Measurements from ENCODE around the gene PRICKLE3.
A peak's percentile ranks its signal among the peaks of the same experiment; 100 is the strongest.

PRICKLE3 gene, protein sequence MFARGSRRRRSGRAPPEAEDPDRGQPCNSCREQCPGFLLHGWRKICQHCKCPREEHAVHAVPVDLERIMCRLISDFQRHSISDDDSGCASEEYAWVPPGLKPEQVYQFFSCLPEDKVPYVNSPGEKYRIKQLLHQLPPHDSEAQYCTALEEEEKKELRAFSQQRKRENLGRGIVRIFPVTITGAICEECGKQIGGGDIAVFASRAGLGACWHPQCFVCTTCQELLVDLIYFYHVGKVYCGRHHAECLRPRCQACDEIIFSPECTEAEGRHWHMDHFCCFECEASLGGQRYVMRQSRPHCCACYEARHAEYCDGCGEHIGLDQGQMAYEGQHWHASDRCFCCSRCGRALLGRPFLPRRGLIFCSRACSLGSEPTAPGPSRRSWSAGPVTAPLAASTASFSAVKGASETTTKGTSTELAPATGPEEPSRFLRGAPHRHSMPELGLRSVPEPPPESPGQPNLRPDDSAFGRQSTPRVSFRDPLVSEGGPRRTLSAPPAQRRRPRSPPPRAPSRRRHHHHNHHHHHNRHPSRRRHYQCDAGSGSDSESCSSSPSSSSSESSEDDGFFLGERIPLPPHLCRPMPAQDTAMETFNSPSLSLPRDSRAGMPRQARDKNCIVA

DNA sequence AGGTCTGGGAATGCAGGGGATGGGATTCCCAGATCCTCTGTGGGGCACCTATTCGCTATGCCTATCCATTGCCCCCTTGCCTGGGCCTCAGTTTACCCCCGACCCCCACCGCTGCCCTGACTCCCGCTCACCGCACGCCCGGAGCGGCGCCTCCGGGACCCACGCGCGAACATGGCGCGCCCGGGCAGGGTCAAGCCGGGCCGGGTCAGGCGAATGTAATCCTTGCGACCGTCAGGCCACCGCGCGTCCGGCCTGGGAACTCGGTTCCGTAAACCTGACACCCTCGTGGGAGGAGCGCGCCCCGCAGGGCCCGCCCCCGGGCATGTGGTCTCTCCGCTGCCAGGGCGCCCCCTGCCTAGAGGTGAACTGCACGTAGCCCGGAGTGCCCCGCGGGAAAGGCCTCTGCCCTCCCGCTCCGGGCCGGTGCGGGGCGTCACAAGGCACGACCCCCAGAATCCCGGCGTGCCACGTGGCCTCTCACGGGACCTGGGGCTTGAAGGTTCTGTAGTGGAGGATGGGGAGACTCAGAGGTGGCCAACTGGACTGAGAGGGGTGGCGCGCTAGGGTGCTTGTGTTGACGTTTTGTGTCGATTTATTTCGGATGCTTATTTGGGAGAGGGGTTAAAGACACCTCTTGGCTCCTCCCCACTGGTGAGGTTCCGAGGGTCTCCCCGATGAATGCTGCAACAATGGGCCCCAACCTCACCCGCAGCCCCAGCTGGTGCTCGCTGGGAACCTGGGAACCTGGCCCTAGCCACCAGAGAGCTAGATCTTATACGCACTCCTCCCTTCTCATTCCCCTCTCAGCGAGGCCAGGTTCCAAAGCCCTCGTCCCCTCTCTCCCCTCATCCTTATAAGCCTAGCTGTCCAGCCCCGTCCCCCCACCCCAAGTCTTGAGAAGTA lies at the start of gene PRICKLE3:
Gene PRICKLE3 (minus strand): TSS at position 249 of the 903 bp plus-strand sequence. CDS start 76 bp downstream, at position 173.
- DNase-seq (ENCODE audit: low read depth in 2 of 2) = peak; percentile 47 to 60

DNA sequence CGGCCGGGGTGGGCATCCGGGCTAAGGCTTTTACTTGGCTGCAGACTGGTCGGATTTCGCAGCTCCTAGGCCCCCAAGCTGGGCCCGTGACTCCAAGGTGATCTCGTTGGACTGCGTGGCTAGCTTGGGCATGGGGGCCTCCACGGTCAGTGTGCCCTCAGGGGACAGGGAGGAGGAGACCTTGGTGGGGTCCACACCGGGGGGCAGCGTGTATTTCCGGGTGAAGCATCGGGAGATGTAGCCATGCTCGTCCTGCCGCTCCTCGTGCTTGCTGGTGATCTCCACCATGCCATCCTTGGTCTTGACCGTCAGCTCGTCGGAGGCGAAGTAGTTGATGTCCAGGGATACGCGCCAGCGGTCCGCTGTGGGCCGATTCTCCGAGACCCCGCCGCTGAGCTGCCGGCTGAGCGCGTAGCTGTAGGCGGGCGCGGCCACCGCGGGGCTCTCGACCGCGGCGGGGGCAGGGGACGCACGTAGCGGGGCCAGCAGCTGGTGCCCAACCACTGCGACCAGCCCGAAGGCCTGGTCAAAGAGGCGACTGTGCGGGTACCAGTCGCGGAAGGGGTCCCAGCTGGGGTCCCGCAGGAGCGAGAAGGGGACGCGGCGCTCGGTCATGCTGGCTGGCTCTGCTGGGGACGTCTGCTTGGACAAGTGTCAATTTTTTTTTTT lies 47.8 kb upstream of the PRICKLE3 start:
- DNase-seq (ENCODE audit: low read depth in 2 of 2) = no peak

DNA sequence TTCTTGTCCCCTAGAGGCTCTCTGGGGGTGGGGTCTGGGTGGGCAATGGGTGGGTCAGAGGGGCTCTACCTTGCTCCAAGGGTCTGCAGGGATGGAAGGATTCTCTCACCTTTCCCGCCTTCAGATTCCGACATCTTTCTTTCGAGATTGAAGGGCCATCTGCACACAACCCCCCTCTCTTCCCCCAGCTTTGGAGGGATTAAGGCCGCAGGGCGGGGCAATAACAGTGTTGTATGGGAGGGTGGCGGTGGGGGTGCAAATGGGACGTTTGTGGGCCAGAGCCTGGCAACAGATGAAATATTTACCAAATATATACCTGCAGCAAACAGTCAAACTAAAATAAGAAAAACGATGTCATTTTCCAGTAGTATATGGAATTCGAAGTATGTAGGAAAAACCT lies 47.0 kb upstream of the PRICKLE3 start, which contains the start of gene CACNA1F:
Gene CACNA1F (minus strand): TSS at position 165 of the 400 bp plus-strand sequence. CDS start 31 bp downstream, at position 134.
- no peak for DNase-seq (ENCODE audit: low read depth in 2 of 2)

DNA sequence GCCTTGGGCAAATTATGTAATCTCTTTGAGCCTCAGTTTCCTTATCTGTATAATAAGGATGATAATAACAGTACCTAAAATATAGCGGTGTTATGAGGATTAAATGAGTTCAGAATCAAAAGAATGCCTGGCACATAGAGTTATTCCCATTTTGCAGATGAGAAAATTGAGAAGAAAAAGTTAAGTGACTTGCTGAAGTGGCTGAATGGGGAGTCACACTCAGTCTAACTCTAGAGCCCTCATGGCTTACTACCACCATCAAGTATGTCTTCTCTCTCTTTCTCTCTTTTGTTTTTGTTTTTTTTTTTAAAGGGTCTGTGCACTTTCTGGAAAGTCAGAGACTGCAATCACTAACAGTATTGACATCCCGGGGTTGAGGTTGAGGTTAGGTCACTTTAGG lies 46.4 kb upstream of the PRICKLE3 start:
- DNase-seq (ENCODE audit: low read depth in 2 of 2) = no peak

DNA sequence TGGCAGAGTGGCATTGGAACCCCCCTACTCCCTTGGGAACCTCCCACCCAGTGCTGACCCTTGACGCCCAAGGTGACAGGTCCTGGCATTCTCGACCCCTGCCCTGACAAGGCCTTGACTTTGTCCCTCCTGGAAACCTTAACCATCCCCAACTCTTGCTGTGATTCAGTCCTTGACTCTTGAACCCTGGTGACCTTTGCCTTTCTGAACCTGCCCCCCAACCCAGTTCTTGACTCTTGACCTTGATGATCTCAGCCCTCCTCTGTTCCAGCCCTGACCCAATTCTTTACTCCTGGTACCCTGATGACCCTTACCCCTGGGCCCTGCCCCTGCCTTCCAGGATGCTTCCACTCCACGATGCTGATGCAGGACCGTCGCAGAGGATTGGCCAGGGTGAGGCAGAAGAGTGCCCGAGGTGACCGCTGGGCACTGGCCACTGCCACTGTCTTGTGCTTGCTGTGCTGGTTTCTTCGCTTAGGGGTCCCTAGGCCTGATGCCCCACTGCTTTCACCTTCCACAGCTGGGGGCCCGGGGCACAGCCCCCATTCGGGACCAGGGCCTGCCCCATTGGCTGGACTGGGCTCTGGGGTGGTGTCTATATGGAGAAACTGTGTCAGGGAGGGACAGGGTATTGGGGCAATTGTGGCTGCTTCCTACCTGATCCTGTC lies 45.3 kb upstream of the PRICKLE3 start:
- DNase-seq (ENCODE audit: low read depth in 2 of 2) = no peak

DNA sequence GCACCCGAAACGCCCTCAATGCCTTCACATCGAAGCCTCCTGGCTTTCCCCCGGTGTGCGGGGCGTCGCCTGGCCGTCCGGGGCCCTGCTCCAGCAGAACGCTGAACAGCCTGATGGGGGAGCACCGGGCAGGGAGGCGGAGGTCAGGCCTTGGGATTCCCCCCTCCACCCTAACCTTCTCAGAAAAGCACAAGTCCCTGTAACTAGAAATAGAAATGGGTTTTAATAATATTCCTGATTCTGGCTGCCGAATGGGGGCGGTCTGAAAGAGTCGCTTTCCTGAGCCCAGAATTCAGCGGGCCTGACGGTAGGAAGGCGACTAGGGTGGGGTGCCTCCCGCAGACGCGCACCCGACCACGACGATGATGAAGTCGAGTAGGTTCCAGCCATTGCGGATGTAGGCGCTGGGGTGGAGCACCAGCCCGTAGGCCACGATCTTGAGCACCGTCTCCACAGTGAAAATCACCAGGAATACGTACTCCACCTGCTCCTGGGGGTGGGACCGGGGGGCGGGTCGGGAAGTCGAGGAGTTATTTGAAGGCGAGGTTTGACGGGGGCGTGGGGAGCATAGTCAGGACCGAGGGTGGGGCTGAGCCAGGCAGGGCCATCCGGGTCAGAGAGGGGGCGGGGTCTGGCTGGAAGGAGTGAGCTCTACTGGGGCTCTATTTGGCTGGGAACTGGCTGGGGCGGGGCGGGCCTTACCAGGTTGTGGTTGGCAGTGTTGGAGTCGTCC lies 44.5 kb upstream of the PRICKLE3 start:
- DNase-seq (ENCODE audit: low read depth in 2 of 2) = peak; percentile 31 to 58

DNA sequence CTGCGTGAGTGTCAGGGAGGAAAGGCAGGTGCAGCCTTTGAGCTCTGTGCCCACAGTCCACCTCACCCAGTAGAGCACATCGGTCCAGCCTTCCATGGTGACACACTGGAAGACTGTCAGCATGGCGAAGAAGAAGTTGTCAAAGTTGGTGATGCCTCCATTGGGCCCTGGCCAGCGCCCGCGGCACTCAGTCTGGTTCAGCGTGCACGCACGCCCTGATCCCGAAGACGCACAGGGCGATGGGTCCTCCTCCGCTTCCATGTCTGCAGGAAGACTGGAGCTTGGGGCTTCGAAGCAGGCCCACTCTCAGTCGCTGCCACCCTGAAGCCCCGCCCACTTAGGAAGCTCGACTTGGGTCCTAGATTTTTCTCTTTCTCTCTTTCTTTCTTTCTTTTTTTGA lies 42.0 kb upstream of the PRICKLE3 start:
- DNase-seq (ENCODE audit: low read depth in 2 of 2) = no peak

DNA sequence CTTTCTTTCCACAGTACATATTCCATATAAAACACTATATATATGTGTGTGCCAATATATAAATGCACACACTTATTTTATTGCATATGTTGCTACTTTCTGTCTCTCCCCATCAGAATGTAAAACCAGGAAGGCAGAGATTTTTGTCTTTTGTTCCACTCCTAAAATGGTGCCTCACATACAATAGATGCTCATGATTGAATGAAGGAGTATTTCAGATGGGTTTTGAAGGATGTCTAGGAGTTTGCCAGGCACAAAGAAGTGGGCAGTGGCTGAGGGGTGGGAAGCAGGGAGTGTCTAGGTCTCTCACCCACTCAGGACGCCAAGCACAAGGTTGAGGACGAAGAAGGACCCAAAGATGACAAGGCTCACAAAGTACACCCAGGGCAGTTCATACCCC lies 41.6 kb upstream of the PRICKLE3 start:
- DNase-seq (ENCODE audit: low read depth in 2 of 2) = no peak

DNA sequence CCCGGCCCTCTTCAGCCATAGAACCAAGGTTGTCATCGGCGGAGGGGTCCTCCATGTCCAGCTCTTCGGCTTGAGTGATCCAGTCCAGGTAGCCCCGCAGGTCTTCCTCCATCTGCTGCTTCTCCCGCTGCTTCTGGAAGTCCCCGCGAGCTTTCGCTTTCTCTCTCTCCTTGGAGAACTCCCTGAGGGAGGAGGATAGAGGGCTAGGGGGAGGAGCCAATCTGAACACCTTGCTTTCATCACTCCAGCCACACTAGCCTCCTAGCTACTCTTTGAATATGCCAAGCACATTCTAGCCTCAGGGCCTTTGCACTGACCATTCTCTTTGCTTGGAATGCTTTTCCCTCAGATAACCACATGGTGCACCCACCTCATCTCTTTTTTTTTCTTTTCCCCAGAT lies 40.8 kb upstream of the PRICKLE3 start:
- no peak for DNase-seq (ENCODE audit: low read depth in 2 of 2)

DNA sequence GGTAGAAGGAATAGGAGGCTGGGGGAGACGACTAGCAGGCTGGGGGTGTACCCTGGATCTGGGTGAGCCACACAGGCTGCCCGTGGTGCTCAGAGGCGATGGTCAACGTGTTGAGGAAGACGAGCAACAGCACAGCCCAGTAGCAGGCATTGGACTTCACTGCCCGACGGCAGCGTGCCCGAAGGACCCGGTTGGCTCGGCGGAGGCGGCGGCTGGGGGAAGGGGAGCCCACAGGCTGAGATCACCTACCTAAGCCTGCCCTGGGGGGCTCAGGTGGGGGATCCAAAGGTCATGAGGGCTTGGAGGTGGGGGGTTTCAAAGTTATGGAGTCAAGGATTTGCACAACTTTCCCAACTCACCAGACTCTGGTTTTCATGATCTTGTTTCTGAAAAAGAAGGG lies 39.7 kb upstream of the PRICKLE3 start:
- no peak for DNase-seq (ENCODE audit: low read depth in 2 of 2)

DNA sequence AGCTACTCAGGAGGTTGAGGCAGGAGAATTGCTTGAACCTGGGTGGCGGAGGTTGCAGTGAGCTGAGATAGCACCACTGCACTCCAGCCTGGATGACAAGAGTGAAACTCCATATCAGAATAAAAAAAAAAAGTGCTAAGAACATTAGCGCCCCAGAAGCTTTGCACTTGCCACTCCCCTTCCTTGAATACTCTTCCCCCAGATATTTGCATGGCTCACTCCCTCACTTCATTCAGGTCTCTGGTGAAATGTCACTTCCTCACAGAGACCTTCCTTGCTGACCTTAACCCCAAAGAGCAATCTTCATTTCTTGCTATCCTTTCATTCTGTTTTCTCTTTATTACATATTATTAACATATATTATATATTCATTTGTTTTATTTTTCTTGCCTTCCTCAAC lies 35.7 kb upstream of the PRICKLE3 start:
- no peak for DNase-seq (ENCODE audit: low read depth in 2 of 2)

DNA sequence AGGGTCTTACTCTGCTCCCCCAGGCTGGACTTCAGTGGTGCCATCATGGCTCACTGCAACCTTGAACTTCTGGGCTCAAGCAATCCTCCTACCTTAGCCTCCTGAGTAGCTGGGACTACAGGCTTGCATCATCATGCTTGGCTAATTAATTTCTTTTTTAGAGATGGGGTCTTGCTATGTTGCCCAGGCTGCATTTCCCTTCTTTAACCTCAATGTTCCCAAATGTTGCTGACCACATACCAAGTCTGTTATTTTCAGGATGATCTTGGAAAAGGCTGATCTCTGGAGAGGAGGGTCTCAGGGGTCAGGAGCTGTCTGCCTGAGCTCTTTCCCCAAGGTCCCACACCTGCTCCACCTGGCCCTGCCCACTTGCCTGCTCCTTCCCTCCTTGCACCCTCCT lies 33.9 kb upstream of the PRICKLE3 start:
- no peak for DNase-seq (ENCODE audit: low read depth in 2 of 2)

DNA sequence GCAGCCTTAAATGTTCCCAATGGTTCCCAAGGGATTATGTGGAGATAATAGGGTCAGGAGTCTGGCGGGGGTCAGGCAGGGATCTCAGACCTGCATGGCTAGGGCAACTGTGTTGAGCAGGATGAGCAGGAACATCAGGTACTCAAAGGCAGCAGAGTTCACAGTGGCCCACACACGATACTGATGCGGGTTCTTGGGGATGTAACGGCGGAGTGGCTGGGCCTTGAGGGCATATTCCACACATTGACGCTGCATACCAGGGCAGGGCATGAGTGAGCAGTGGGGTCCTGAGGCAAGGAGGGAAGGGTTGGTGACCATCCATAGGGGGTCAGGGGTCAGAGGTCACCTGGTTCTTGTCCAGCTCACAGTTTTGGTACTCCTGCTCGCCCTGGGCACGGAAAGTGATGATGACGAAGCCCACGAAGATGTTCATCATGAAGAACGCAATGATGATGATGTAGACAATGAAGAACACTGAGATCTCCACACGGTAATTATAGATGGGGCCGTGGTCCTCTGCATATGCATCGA lies 28.9 kb upstream of the PRICKLE3 start:
- no peak for DNase-seq (ENCODE audit: low read depth in 2 of 2)

DNA sequence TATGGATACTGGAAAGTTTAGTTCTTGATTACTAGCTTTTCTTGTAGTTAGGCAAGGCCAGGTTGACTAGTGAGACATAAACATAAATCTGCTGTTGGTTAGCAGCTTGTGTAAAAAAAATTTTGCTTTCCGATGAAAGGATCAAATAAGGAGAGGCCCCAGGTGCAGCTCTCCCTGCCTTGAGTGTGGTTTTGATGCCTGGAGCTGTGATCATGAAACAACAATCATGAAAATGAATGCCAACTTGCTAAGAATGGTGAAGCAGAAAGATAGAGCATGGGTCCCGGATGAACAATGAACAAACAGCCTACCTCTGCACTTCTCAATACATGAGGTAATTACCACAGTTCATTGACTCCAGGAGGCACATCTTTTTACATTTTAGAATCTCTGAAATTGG lies 28.2 kb upstream of the PRICKLE3 start:
- DNase-seq (ENCODE audit: low read depth in 2 of 2) = no peak

DNA sequence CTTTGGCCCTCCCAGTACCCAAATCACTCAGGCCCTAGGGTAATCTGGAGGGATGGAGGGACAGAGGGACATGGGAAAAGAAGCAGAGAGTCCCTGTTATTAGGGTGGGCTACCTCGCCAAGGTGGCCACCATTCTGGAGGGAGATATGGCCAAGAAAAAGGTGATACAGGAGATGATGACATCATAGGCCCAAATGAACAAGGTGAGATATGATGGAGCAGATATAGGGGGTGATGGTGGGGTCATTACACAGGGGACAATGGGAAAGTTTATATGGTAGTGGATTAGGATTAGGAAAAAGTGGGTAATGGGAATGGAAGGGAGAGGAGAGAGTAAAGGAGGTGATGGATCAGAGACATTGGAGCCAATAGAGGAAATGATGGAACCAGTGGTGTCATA lies 26.7 kb upstream of the PRICKLE3 start:
- DNase-seq (ENCODE audit: low read depth in 2 of 2) = no peak

DNA sequence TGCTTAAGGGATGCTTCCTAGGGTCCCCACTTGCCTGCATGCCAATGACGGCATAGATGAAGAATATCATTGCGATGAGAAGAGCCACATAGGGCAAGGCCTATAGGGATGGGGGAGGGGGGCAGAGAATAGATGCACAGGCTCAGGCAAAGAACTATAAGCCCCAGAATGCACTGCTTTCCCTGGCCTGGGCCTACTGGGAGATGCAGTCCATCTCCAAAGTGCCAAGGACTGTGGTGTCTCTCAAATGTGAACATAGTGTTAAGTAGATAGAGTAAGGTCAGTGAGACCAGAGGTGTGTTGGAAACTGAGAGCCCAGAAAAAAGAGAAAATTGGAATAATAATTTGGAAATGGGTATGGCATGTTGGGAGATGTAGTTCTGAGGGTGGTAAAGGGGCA lies 26.0 kb upstream of the PRICKLE3 start:
- DNase-seq (ENCODE audit: low read depth in 2 of 2) = no peak

DNA sequence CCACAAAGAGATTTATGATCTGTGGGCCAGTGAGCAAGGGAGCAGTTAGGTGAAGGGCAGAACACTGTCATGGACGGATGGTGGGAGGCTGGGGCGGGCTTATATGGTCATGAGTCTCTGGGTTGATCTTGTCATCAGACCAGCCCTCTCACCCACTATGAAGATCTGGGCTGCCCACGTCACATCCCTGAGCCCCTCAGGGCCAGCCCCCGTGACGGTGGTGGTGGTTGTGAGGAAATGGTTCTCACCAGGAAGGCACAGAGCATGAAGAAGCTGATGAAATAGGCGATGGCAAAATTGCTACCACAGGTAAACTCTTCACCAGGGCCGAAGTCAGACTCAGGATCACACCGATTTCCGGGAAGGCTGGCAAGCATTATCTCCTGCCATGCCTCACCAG lies 24.9 kb upstream of the PRICKLE3 start:
- no peak for DNase-seq (ENCODE audit: low read depth in 2 of 2)

DNA sequence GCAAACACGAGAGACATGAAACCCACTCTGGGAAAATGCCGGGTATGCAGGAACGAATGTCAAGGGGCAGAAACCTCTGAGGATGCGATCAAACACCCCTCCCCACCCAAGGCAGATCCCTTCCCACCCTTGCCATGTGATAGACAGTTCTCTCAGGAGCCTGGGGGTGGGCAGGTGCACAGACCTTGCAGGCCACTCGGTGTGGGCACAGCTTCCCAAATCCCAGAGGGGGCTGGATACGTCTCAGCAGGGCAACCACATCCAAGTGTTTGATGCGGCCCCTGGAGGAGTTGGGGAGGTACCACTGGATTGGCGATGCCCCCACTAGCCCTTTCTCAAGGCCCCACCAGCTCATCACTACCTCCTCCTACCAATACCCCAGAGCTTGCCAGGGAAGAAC lies 24.2 kb upstream of the PRICKLE3 start:
- DNase-seq (ENCODE audit: low read depth in 2 of 2) = no peak

DNA sequence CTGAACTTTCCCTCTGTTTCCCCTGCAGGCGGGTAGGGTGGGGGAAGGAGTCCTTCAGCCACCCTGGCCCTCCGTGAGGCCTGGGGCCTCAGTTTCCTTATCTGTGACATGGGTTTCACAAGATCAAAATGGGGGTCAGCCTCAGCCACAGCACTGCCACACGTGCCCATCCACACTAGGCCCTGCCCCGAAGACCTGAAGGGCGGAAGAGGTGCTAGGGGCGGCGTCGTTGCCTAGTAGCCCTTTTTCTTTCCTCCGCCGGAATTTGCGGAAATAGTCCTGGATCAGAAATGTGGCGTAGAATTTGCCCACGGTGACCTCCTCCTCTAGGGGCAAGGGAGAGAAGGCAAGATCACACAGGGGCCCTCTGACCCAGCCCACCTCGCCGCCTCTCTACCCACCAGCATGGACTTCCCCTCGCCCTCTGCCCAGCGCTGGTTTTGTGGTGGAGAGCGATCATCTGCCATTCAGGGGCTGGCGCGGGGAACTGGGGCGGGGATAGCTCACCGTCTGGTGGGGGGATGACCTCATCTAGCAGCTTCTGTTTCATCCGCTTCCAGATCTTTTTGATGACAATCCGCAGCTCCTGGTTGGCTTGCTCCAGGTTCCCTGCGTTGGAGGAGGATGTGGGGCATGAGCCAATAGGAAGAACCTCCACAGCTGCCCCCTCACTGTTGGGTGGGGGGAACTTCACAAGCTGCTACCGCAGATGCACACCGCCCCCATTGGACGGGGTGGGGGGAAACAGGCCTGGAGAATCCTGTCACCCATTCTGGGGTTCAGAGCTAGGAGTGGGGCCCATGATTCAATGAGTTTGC lies 23.5 kb upstream of the PRICKLE3 start:
- no peak for DNase-seq (ENCODE audit: low read depth in 2 of 2)
